GM12878 (cell line): ENCODE results near the gene PCDHGA1. TPM values are rescaled to one million over a fixed set of nuclear protein-coding genes. Genes with fewer than 3 reads are reported as not detected.

Source experiments
- ATAC-seq: fragments of 200-7000 bp; cut with Tn5 transposase; 3 replicates; pipeline ENCODE4 v1.9.1; 2020; ENCODE audit warnings: mild to moderate bottlenecking, moderate library complexity
- BruUV-seq: library from RNA; stranded (reverse); fragments of 400-500 nt; replicated peaks from 2 replicates; lab custom pipeline; 2021; lab: Mats Ljungman, UMichigan
- CTCF ChIA-PET: fragments of 300-600 bp; sonication (Branson Sonifier 250); formaldehyde crosslinking; extraction: SDS; loops from one replicate; lab custom pipeline; 2021; ENCODE audit warnings: inconsistent platforms; lab: Yijun Ruan, JAX
- POLR2A ChIA-PET: fragments of 350-600 bp; formaldehyde crosslinking; extraction: SDS; loops from one replicate; lab custom pipeline; 2021; ENCODE audit warnings: inconsistent platforms; lab: Charles Lee
- RAD21 ChIA-PET: fragments of 300-600 bp; sonication (Branson Sonifier 250); formaldehyde crosslinking; loops from one replicate; lab custom pipeline; 2023; ENCODE audit warnings: antibody characterized with exemption; ENCODE audit not compliant: unreplicated experiment; lab: Charles Lee
- SMC1A ChIA-PET: fragments of 300-600 bp; sonication (Branson Sonifier 250); formaldehyde crosslinking; loops from one replicate; lab custom pipeline; 2023; ENCODE audit not compliant: unreplicated experiment, uncharacterized antibody; lab: Charles Lee
- DNase-seq: peaks from one replicate; pipeline ENCODE4 v3.0.0-alpha.2; 2011; ENCODE audit warnings: low read depth, low spot score
- FAIRE-seq: peaks from 3 replicates; lab custom pipeline; 2011; peaks lifted over from hg19 to GRCh38; lab: Jason Lieb, UNC
- H2AFZ ChIP-seq: 2 replicates; pipeline ENCODE4 v1.6.0; 2011; ENCODE audit warnings: low read depth, low read length, control low read depth; ENCODE audit not compliant: control insufficient read depth
- H3K27ac ChIP-seq: 2 replicates; pipeline ENCODE4 v1.5.1; 2011; ENCODE audit warnings: control low read depth; ENCODE audit not compliant: control insufficient read depth, insufficient read depth
- H3K27me3 ChIP-seq, 2 experiments: replicated peaks in 1 of 2; 2 replicates each; pipeline versions ENCODE4 v1.6.0 to v1.6.1; 2011; ENCODE audit warnings: low read length in 1 of 2; ENCODE audit not compliant: control insufficient read depth in 2 of 2, insufficient read depth in 2 of 2
- H3K36me3 ChIP-seq, 2 experiments: 2 replicates each; pipeline ENCODE4 v1.5.1; 2011; ENCODE audit warnings: low read length in 1 of 2; ENCODE audit not compliant: control insufficient read depth in 2 of 2, insufficient read depth in 2 of 2
- H3K4me1 ChIP-seq: 2 replicates; pipeline ENCODE4 v1.6.1; 2011; ENCODE audit warnings: mild to moderate bottlenecking, low read length, moderate library complexity, mixed read lengths; ENCODE audit not compliant: control insufficient read depth, insufficient read depth
- H3K4me2 ChIP-seq: 2 replicates; pipeline ENCODE4 v1.6.0; 2011; ENCODE audit warnings: control low read depth; ENCODE audit not compliant: control insufficient read depth, insufficient read depth
- H3K4me3 ChIP-seq: fragments of 200-600 bp; sonication (generic); 2 replicates; pipeline ENCODE4 v1.5.1; 2016
- H3K79me2 ChIP-seq: 2 replicates; pipeline ENCODE4 v1.6.0; 2011; ENCODE audit warnings: low read length; ENCODE audit not compliant: control insufficient read depth, insufficient read depth
- H3K9ac ChIP-seq: 2 replicates; pipeline ENCODE4 v1.8.0; 2011; ENCODE audit warnings: low read length, control low read depth, mixed read lengths; ENCODE audit not compliant: control insufficient read depth, insufficient read depth
- H3K9me3 ChIP-seq: replicated peaks from 3 replicates; pipeline ENCODE4 v1.5.1; 2011; ENCODE audit warnings: mild to moderate bottlenecking, low read length; ENCODE audit not compliant: control insufficient read depth, insufficient read depth
- H4K20me1 ChIP-seq: 2 replicates; pipeline ENCODE4 v1.6.0; 2011; ENCODE audit not compliant: control insufficient read depth, insufficient read depth
- YY1 ChIP-seq: IDR thresholded peaks from 2 replicates; pipeline ENCODE4 v1.6.1; 2011; ENCODE audit warnings: low read depth, mild to moderate bottlenecking, low read length
- WGBS: methylation state at CpG from one replicate; pipeline ENCODE4 v1.1.6; 2016; ENCODE audit warnings: low lambda C conversion rate; ENCODE audit not compliant: insufficient replicate concordance, insufficient coverage; ENCODE audit errors: missing lambda C conversion rate; 5-methylcytosine and 5-hydroxymethylcytosine counted together
- in situ Hi-C: fragments of 300-500 bp; cut with MboI; formaldehyde crosslinking; loops from 9 replicates; pipeline ENCODE4 v1.14.3; 2018; ENCODE audit warnings: mixed read lengths
- intact Hi-C: fragments of 100-400 bp; cut with micrococcal nuclease; formaldehyde crosslinking; loops from one replicate; pipeline ENCODE4 v1.14.2; 2022; ENCODE audit not compliant: unreplicated experiment
- polyA plus RNA-seq, 11 experiments: library from polyadenylated mRNA; depleted of rRNA in 4 of 11; unstranded in 6 of 11; stranded (reverse) in 5 of 11; fragments of >200 nt; fragmentation: Nextera tagmentation in 4 of 11; fragmentation: Illumina TruSeq in 1 of 11; extraction: Ambion mirVana in 4 of 11; extraction: Trizol in 1 of 11; gene quantifications; 1 replicate in 1 of 11; 2 replicates in 10 of 11; pipeline versions ENCODE4 v1.2.1 to v1.2.3, GENCODE V29; 2011 to 2016; ENCODE audit warnings: inconsistent platforms in 2 of 11, missing spikeins in 2 of 11, low read depth in 1 of 11
- total RNA-seq, 4 experiments: library from RNA; depleted of rRNA in 3 of 4; stranded (reverse); fragments of >200 nt in 3 of 4; fragmentation: Illumina TruSeq in 1 of 4; extraction: Trizol in 1 of 4; gene quantifications; 2 replicates each; pipeline versions ENCODE4 v1.2.1 to v1.2.3, GENCODE V29; 2013 to 2021
- TF ChIP-seq, protein P1 (sequence below): fragments of 450-650 bp; IDR thresholded peaks from 2 replicates; pipeline ENCODE4 v1.6.1; 2017; ENCODE audit warnings: antibody characterized with exemption, mild to moderate bottlenecking, moderate library complexity

PCDHGA1 gene
- total and polyA plus RNA-seq, 10 of the 15 experiments (the other 5 are each of a cell fraction or from before 2014, with no cell fraction given) = 0.02 to 0.51 (median 0.19) TPM; not detected in 3

DNA sequence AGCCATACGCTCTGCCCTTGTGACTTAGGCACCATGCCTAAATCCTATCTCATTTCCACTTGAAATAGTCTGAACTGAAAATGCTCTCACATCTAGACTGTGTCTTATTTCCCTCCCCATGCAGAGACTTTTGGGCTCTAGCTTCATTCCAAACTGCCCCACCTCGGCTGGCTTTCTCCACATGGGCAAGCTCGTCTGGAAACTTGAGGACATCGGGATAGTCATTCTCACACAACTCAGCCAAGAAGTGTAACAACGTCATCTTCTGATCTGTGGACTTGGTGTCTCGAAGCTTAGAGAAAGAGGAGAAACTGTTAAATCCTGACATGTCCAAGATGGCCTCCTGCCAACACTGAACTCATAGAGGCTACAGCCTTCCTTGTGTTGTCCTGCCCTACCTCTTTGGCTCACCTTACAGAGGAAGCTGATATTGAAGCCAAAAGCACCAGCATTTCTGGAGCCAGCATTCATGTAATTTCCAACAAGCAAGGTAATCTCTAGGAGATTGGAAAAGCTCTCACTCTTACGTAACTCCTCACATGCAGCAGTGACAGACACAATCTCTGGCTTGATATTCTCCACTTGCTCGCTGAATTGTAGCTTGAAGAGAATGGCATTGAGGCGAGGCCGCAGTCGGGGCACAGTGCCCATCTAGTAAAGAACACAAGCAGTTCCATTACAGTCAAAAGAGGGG is 198.1 kb downstream of the PCDHGA1 start:
- ChIA-PET CTCF (interaction anchor here (1.1 to 11.2 kb wide), 15 partner anchors 9 to 116 kb away, joined by 3 to 194 read pairs (median 14); partner anchors contain the start of genes PCDHGA10, PCDHGA11, PCDHGB7 and PCDHGC3), RAD21 (interaction anchor here (1.3 to 6.1 kb wide), 8 partner anchors 17 to 116 kb away, joined by 3 to 54 read pairs (median 7); partner anchors contain the start of genes PCDHGA10, PCDHGA11, PCDHGA12 and PCDHGC3), SMC1A (interaction anchor here (1.0 to 13.7 kb wide), 10 partner anchors 9 to 208 kb away, joined by 3 to 176 read pairs (median 8); partner anchors contain the start of genes PCDHGA10, PCDHGA12, PCDHGC3 and TAF7), POLR2A (interaction anchor here (0.6 to 1.4 kb wide), 3 partner anchors 15 to 22 kb away, joined by 3 to 7 read pairs (median 3); no protein-coding TSS in a partner anchor)
- no peaks in the 10 kb centered on the region for H3K79me2 ChIP-seq
- no peak overlapping the region for H3K9ac ChIP-seq
- intact Hi-C loops (no loop called here), in situ Hi-C loops (loop anchor here (5.0 kb wide), 1 partner anchor 51 kb away; the partner anchor contains the start of gene PCDHGC3)
- peaks cover 14 to 38% of the 10 kb centered on the region in 2 experiments for H3K36me3 ChIP-seq
- H3K4me3 ChIP-seq = no peak overlapping the region
- H3K27me3 ChIP-seq = no peaks in the 10 kb centered on the region
- H4K20me1 ChIP-seq = no peaks in the 10 kb centered on the region
- H3K4me2 ChIP-seq = no peak overlapping the region
- no peaks in the 10 kb centered on the region for H3K9me3 ChIP-seq
- FAIRE-seq (no peak), ATAC-seq (no peak), DNase-seq (no peak)
- BruUV-seq = no TSS peak
- H3K4me1 ChIP-seq = peaks cover 38% of the 10 kb centered on the region
- H3K27ac ChIP-seq = 0 out of 2 replicates have a peak overlapping the region, but pooled peaks have one; percentile 0
- WGBS = 87% methylated on average over 11 of the region's 11 CpGs
- no peak overlapping the region for H2AFZ ChIP-seq
- 0 out of 2 replicates have a peak, but pooled peaks have one; percentile 15 for TF ChIP-seq YY1
- TF ChIP-seq, protein P1, sequence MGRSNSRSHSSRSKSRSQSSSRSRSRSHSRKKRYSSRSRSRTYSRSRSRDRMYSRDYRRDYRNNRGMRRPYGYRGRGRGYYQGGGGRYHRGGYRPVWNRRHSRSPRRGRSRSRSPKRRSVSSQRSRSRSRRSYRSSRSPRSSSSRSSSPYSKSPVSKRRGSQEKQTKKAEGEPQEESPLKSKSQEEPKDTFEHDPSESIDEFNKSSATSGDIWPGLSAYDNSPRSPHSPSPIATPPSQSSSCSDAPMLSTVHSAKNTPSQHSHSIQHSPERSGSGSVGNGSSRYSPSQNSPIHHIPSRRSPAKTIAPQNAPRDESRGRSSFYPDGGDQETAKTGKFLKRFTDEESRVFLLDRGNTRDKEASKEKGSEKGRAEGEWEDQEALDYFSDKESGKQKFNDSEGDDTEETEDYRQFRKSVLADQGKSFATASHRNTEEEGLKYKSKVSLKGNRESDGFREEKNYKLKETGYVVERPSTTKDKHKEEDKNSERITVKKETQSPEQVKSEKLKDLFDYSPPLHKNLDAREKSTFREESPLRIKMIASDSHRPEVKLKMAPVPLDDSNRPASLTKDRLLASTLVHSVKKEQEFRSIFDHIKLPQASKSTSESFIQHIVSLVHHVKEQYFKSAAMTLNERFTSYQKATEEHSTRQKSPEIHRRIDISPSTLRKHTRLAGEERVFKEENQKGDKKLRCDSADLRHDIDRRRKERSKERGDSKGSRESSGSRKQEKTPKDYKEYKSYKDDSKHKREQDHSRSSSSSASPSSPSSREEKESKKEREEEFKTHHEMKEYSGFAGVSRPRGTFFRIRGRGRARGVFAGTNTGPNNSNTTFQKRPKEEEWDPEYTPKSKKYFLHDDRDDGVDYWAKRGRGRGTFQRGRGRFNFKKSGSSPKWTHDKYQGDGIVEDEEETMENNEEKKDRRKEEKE = no peak
